Measurements from ENCODE around the gene MICALL2.

MICALL2 gene

DNA sequence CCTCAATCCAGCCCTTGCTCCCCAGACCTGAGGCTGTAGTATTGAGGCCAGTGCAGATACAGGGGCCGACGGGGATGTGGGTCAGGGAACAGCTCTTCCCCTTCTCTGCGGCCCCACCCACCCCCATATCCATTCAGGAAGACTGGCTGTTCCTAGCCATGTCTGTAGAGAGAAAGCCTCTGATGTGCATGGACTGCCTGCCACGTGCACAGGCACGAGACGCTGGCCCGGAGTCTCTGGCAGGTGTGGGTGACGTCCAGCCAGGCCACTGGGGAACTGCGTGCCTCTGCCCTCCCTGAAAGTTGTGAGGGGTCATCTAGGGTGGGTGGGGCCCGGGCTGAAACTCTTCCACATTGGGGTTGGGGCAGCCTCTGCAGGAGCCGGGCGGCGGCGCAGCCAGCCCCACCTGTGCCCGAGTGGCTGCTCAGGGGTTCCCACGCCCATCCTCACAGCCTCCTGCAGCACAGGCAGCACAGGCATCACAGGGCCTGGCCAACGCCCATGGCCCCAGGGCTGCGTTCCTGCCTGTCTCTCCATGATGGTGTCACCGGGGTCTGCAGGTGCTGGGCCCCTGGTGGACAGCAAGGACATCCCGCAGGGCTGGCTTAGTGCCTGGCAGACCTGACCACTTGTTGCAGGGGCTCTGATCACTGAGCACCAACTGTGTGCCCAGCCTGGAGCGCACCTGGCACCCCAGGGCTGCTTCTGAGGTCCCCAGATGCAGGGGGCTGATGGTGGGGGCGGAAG is 27.5 kb downstream of the MICALL2 start:
- DNase-seq = no peak

DNA sequence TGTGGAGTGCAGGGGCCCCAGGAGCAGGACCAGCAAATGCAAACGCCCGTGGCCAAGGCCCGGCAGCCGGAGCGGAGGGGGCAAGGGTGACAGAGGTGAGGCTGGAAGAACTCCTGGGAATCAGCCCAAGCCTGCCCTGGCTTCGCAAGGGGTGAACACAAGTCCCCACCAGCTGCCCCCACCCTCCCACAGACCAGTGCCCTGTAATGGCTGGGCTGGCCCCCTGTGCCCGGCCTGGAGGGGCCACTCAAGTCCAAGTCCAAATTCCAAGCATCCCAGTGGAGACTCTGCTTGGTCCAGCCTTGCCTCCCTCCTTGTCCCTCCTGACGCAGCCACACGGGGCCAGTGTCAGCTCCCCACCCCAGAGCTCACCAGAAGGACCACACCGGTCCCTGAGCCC is 28.0 kb downstream of the MICALL2 start:
- DNase-seq = no peak

DNA sequence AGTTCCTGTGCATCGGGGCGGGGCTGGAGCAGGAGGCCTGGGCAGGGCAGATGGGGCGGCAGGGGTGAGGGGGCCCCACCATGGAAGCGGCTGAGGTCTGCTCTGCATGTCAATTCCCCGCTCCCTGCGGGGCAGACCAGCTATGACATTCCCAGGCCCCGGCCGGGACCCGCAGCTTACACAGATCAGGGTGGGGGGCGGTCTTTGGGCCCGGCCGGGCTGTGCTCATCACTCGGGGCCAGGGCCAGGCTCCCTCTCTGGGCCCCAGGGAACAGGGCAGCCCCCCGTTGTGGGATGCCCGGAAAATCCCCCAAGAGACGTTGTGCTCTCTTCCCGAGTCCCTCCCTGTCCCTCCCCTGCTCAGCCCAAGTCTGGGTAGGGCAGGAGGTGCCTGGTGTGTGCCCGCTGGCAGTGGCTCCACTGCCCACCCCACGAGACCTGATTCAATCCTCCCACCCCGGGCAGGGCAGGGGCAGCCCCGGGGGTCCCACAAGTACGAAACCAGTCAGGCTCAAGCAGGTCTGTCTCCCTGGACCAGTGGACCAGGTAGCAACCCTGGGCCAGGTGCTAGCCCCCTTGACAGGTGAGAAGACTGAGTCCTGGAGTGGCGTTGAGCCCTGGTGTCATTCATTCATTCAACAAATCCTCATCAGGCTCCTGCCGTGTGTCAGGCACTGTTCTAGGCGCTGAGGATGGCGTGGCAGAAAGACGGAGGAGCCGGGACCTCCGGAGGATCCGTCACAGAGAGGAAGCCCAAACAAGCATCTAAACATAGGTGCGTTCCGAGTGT is 29.0 kb downstream of the MICALL2 start:
- no peak for DNase-seq

DNA sequence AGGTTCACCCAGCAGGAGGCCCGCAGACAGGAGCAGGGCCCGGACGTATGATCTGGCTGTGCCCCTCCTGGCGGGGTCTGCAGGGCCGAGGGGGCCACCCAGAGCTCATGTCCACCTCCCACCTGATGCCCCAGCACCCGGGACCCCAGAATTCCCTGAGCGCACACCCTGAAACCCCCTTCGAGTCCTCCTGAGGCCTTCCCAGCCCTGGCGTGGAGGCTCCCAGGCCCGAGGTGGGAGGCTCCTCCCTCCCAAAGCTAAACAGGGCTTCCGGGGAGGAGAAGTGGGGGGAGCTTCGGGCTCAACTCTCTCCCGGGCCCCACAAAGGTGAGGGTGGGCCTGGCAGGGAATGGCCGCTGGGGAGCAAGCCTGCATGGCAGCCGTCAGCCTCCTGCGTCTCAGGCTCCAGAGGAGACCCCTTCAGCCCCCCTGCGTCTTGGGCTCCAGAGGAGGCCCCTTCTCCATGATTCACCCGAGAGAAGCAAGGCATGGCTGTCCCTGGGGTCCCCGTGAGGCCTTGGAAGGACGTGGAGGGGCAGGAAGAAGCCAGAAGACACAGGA is 30.2 kb downstream of the MICALL2 start:
- DNase-seq = no peak

DNA sequence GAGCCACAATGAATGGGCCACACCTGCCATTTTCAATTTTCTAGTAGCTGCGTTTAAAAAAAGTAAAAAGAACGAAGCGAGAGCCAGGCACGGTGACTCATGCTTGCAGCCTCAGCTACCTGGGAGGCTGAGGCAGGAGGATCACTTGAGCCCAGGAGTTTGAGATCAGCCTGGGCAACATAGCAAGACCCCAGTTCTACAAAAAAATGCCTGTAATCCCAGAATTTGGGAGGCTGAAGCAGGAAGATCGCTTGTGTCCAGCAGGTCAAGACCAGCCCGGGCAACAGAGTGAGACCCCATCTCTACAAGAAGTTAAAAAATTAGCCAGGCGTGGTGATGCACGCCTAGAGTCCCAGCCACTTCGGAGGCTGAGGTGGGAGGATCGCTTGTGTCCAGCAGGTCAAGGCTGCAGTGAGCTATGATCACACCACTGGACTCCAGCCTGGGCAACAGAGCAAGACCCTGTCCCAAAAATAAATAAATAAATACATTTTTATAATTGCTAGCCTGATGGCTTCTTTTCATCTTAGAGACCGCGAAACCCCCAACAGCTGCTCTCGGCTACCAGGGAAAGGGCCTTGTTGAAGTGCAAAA is 32.1 kb downstream of the MICALL2 start:
- no peak for DNase-seq

- no peak for DNase-seq
Observed at GRCh38 chr7:1426474-1426873, 32.8 kb downstream of the MICALL2 start.

- no peak for DNase-seq
Observed at GRCh38 chr7:1425292-1426136, 33.8 kb downstream of the MICALL2 start.

DNA sequence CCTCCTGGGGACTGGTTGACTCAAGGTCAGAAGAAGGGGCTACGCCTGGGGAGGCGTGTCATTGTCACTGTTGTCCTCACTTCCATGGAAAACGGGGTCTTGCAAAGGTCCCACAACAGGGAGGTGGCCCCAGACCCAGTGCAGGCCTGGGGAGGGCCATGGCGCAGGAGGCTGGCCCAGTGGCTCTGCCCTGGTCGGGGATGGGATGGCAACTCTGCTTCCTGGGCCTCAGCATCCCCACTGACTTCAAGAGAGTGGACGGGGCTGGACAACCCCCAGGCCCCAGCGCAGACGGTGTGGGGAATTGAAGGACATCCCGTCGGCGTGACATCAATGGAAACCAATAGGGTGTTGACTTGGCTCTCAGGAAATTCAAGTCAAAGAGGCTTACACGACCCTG is 35.2 kb downstream of the MICALL2 start:
- no peak for DNase-seq

GRCh38 chr7:1423264-1423811 is 35.9 kb downstream of the MICALL2 start:
- DNase-seq = no peak

DNA sequence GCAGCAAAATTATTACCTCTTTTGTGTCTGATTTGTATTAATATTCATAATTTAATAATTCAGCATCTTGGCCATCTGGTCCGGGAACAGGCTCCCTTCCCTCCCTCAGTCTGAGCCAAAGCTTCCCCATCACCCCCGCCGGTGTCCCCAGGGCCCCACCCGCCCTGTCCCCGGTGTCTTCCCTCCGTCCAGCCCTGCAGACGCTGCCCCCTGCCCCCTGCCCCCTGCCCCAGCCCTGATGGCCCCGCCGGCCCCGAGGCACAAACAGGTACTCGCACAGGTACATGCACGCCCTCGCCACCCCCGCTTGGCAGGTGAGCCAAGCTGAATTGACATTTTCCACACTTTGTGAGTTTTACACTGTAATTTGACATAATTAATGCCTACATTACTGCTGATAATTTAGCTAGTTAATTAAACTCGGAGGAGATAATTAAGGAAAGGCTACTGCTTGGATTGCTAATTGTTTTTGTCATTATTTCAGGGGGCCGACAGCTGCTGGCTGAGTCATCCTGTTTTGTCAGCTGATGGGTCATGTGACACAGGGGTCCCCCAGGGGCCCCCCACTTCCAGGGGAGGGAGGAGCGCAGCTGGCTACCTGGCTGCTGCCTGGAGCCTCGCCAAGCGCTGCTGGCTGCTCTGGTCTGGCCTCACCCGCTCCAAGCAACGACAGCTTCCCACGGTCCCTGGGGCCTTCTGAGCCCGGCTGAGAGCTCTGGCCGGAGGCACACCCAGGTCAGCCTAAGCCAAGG is 36.6 kb downstream of the MICALL2 start:
- DNase-seq = no peak

- DNase-seq = no peak
Observed at GRCh38 chr7:1421946-1422345, 37.3 kb downstream of the MICALL2 start.

GRCh38 chr7:1421020-1421790 is 38.1 kb downstream of the MICALL2 start:
- DNase-seq = no peak

DNA sequence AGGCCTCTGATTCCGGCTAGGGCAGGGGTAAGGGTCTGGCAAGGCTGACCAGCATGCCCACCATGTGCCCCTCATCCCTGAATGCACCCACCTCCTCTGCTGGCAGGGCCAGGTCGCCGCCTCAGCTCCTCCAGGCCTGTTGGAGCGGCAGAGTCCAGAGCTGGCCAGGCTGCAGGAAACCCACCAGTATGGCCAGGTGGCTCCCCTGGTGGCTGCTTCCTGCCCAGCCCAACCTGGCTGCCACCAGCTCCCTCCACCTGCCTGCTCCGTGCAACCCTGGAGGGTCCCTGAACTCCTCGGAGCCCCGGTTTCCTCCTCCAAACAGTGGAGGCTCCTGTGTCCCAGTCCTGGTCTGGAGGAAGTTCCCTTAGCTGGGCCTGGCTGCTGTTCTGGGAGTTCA is 39.6 kb downstream of the MICALL2 start:
- DNase-seq = no peak

DNA sequence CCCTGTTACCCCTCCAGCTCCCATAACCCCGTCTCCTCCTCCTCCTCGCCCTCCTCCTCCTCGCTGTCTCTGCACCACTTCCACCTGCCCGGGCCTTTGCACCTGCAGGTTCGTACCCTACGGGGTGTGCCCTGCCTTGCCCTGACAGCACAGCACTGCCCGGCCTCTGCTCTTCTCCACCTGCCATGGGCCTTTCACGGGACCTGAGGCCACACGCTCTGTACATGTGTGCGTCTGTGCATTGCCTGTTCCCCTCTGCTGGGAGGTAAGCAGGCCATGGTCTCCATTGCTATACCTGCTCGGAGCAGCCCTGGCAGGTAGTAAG is 40.0 kb downstream of the MICALL2 start:
- no peak for DNase-seq

GRCh38 chr7:1418505-1419309 is 40.6 kb downstream of the MICALL2 start:
- DNase-seq = no peak

- no peak for DNase-seq
Observed at GRCh38 chr7:1415389-1415990, 43.8 kb downstream of the MICALL2 start.

DNA sequence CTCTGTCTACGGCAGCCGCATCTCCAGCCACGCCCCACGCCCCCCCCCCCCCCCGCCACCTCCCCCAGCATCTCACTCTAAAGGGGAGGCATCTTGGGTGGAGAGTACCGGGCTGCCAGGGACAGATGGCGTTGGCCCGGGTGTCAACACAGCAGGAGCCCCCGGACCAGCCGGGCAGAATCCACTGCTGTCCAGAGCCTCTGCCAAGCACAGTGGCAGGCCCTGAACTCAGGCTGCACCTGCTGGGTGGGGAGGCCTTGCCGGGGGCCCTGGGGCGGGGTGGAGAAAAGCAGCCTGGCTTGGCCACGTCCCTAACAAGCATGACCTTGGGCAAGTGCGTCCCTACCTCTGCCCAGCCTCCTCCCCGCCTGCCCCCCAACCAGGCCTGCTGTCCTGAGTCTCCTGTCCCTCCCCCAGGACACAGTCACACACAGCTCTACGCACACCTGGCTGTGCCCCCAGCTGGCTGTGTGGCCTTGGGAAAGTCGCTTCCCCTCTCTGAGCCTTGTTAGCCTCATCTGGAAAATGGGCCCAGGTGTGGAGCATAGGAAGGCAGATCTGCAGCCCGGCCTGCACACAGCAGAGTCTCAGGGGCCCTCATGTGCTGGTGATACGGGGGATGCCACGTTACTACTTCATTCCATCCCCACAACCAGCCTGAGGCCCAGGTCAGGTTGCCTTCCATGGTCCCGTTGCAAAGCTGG is 45.2 kb downstream of the MICALL2 start:
- no peak for DNase-seq

- peak; percentile 87 for DNase-seq
Observed at GRCh38 chr7:1412322-1413261, 46.7 kb downstream of the MICALL2 start.

Measured in effector CD8-positive, alpha-beta T cell (primary cell).